Fibroblast of mammary gland (primary cell): ENCODE measurements around the gene CHKB.

Source experiments
- DNase-seq: peaks from one replicate; pipeline ENCODE4 v3.0.0-alpha.2; 2010; ENCODE audit warnings: low read depth
- H3K4me3 ChIP-seq: 2 replicates; pipeline ENCODE4 v1.5.1; 2011; ENCODE audit warnings: low read depth, mild to moderate bottlenecking, low read length, moderate library complexity; ENCODE audit not compliant: control insufficient read depth
- TF ChIP-seq, protein P1 (sequence below): conservative IDR thresholded peaks from 2 replicates; pipeline ENCODE4 v1.5.1; 2011; ENCODE audit warnings: low read depth, low read length, inconsistent platforms; ENCODE audit not compliant: control insufficient read depth, insufficient read depth

The CHKB gene

DNA sequence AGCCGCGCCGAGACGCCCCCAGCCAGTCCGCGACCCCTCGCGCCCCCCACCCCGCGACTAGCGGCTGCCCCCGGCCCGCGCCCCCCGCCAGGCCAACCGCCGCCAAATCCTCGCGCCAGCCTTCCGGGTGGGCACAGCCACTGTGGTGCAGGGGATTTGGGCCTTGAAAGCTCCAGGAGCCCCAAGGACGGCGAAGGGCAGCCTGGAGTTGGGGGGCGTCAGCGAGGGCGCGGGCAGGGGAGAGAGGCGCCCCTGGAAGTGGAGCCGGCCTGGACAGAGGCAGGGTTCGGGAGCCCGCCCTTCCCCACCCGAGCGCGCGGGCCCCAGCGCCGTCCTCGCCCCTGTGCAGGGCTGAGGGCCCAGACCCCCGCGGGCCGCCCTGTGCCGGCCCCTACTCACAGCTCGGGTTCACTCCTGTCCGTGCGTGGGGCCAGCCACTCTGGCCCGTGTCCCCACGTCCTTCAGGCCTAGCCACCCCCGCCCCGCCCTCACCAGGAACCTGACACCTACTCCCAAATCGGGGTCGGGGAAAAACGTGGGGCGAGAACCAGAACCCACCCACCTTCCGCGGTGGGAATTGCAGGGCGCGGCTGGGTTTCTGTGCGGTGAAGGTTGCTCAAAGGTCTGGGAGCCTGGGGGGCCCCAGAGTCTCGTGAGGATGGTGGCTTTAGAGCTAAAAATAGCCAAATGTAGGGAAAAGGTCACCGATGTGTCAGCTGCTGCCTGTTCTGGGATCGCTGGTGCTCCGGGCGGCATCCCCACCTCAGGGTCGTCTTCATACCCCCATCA lies 4.5 kb downstream of the CHKB start, which contains the start of gene CPT1B:
TSS of gene CPT1B (minus strand) at position 441 of the 789 bp plus-strand sequence. CDS start 512 bp downstream, outside the sequence.
- DNase-seq = peak; percentile 25
- TF ChIP-seq, protein P1, sequence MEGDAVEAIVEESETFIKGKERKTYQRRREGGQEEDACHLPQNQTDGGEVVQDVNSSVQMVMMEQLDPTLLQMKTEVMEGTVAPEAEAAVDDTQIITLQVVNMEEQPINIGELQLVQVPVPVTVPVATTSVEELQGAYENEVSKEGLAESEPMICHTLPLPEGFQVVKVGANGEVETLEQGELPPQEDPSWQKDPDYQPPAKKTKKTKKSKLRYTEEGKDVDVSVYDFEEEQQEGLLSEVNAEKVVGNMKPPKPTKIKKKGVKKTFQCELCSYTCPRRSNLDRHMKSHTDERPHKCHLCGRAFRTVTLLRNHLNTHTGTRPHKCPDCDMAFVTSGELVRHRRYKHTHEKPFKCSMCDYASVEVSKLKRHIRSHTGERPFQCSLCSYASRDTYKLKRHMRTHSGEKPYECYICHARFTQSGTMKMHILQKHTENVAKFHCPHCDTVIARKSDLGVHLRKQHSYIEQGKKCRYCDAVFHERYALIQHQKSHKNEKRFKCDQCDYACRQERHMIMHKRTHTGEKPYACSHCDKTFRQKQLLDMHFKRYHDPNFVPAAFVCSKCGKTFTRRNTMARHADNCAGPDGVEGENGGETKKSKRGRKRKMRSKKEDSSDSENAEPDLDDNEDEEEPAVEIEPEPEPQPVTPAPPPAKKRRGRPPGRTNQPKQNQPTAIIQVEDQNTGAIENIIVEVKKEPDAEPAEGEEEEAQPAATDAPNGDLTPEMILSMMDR = no peak
- H3K4me3 ChIP-seq = no peak within 1 kb of the TSS

DNA sequence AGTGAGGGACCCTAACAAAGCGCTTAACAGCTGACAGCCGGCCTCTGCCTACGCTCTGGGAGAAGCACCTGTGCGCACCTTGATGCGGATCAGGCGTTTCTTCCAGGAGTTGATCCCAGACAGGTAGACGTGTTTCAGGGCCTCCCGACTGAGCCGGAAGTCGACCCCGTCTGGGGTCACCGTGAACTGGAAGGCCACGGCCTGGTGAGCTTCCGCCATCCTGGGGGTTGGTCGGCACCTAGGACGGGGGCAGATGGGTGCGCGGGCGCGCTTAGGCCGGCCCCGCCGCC lies 5.0 kb downstream of the CHKB start:
- no peak for DNase-seq
- TF ChIP-seq, protein P1 = no peak
- H3K4me3 ChIP-seq = no peak overlapping the region

DNA sequence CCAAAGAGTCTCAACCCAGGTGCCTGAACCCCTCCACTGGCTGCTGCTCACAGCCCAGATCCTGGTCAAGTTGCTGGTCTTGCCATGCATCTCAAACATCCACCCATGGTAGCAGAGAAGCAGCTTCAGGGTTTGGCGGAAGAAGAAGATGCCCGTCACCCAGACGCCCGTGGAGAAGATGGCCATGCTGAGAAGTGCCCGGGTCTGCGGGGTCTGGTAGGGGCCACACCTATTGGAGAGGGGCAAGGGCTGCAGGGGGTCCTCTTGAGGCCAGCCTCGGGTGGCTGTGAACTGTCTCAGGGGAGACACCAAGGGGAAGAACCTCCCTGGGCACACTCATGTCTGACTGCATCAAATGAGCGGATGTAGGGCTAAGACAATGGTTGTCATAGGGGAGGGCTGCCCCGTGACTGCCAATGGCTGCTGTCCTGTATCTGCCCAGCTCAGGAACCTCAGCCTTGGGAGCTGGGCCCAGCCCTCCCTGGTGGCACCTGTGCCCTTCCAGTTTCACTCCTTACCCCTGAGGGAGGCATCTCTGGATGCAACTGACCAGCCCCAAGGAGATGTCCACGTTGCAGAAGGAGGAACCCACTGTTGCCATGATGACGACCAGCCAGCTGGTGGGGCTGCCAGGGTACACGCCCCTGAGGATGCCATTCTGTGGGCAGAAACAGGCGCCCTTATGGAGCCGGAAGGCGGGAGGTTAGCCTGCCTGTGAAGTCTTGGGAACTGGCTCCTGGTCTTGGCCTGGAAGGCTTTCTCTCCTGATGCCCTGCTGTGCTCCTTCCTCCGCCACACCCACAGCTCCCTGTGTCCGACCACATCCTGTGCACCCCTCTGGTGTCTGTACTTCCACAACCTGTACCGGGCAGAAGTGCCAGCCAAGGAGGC lies 5.6 kb downstream of the CHKB start:
- TF ChIP-seq, protein P1 = no peak
- H3K4me3 ChIP-seq = no peak overlapping the region
- no peak for DNase-seq

DNA sequence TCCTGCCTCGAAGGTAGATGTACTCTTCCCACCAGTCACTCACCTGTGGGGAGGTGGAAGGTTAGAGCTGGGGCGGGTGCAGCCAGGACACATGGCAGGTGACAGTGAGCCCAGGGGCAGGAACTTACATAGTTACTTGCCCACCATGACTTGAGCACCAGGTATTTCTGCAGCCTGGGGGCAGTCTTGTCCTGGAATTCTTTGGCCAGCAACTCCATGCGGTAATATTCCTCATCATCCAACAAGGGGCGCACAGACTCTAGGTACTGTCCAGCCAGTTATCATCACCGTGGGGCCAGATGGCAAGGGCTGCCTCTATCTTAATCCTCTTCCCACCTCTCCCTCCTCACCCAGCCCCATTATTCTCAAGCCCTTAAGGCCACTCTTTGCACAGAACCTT lies 6.6 kb downstream of the CHKB start:
- no peak overlapping the region for H3K4me3 ChIP-seq
- peak; percentile 56 for DNase-seq
- TF ChIP-seq, protein P1 = peak; percentile 41

DNA sequence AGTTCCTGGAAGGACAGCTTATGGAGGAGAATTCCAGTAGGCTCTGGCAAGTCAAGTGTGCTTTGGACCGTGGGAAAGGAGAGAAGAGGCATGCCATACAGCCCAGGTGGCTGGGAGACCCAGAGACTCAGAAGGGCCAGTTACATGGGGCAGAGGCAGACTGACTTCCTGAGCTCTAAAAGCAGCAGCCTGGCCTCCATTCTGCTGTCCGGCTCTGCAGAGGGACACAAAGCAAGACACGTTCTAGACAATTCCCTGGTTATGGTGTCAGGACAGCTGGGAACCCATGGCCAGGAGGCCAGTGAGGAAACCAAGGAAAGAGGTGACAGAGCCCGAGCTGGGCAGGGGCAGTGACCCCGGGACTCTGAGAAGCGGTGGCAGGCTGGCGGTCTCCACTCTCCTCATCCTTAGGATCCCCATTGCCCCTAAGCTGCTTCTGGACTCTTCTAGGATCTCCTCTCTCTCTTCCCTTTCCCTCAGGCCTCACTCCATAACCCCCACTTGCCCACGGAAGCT lies 7.2 kb downstream of the CHKB start:
- no peak for DNase-seq
- no peak overlapping the region for H3K4me3 ChIP-seq
- TF ChIP-seq, protein P1 = no peak

DNA sequence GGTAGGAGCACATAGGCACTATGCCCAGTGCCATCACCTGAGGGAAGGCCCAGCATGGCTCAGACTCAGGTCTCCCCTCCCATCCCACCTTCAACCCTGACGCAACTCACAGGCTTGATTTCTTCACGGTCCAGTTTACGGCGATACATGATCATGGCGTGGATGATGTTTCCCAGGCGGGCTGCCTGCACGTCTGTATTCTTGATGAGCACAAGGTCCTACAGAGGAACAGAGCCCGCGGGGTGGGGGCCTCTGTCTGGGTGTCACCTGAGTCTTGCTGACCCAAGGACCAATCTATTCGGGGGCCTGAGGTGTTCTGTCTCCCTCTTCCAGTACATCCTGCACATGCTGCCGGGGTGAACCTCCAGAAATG lies 8.3 kb downstream of the CHKB start:
- no peak for DNase-seq
- TF ChIP-seq, protein P1 = no peak
- no peak overlapping the region for H3K4me3 ChIP-seq
